ENCODE data around the gene NOL12.
A peak's percentile ranks its signal among the peaks of the same experiment; 100 is the strongest.
"Not testable (repeated sequence)": the region's sequence is repeated elsewhere in the genome, so short reads cannot be mapped to it uniquely, and the experiment has no call there.

The NOL12 gene

GRCh38 chr22:37679670-37680069 lies 6.5 kb upstream of the NOL12 start:
- DNase-seq (no peak), ATAC-seq (no peak)

GRCh38 chr22:37680191-37680851 lies 5.8 kb upstream of the NOL12 start:
- DNase-seq (no peak), ATAC-seq (no peak)

GRCh38 chr22:37681001-37681424 lies 5.1 kb upstream of the NOL12 start:
- no peak for DNase-seq
- no peak for ATAC-seq

- DNase-seq (peak; percentile 83), ATAC-seq (peak; percentile 54)
These were observed 4.5 kb upstream of the NOL12 start for GRCh38 chr22:37681556-37682049.

GRCh38 chr22:37684803-37685615 lies 1.1 kb upstream of the NOL12 start:
- ATAC-seq (no peak), DNase-seq (no peak)

GRCh38 chr22:37690407-37690806 lies 4.3 kb downstream of the NOL12 start:
- no peak for ATAC-seq

GRCh38 chr22:37690901-37691504 lies 4.9 kb downstream of the NOL12 start:
- no peak for DNase-seq
- no peak for ATAC-seq

More at GRCh38 chr22:37690407-37690806, 4.3 kb downstream of the NOL12 start:
- no peak for DNase-seq

GRCh38 chr22:37692627-37693285 lies 6.6 kb downstream of the NOL12 start:
- DNase-seq (no peak), ATAC-seq (no peak)

GRCh38 chr22:37694131-37694530 lies 8.0 kb downstream of the NOL12 start:
- ATAC-seq, DNase-seq: not testable (repeated sequence)

GRCh38 chr22:37696260-37696656 lies 10.1 kb downstream of the NOL12 start:
- ATAC-seq, DNase-seq: not testable (repeated sequence)

GRCh38 chr22:37696657-37697537 lies 10.8 kb downstream of the NOL12 start, which contains the start of gene TRIOBP:
Gene TRIOBP (plus strand): TSS chr22:37697048. CDS start chr22:37701366, 4,318 bp downstream.
- ATAC-seq, result peak; percentile 100
- peak; percentile 94 for DNase-seq

GRCh38 chr22:37697538-37697835 lies 11.3 kb downstream of the NOL12 start:
- DNase-seq (no peak), ATAC-seq (no peak)

GRCh38 chr22:37701141-37701786 lies 15.1 kb downstream of the NOL12 start:
- ATAC-seq, result no peak
- DNase-seq, result no peak

- DNase-seq (no peak), ATAC-seq (no peak)
These were observed 17.8 kb downstream of the NOL12 start for GRCh38 chr22:37703906-37704305.

GRCh38 chr22:37704645-37705044 lies 18.5 kb downstream of the NOL12 start:
- ATAC-seq, result no peak
- no peak for DNase-seq

- ATAC-seq (no peak), DNase-seq (no peak)
These were observed 19.1 kb downstream of the NOL12 start for GRCh38 chr22:37705205-37705604.

- ATAC-seq (no peak), DNase-seq (no peak)
These were observed 22.7 kb downstream of the NOL12 start for GRCh38 chr22:37708580-37709444.

GRCh38 chr22:37709445-37709765 lies 23.3 kb downstream of the NOL12 start:
- DNase-seq (no peak), ATAC-seq (no peak)

- DNase-seq (no peak), ATAC-seq (no peak)
These were observed 24.5 kb downstream of the NOL12 start for GRCh38 chr22:37710675-37711074.

GRCh38 chr22:37711490-37711889 lies 25.3 kb downstream of the NOL12 start:
- ATAC-seq (no peak), DNase-seq (no peak)
